ENCODE data around the gene POPDC2. TPM values are rescaled to one million over a fixed set of nuclear protein-coding genes. Genes with fewer than 3 reads are reported as not detected.

The POPDC2 gene
- total and polyA plus RNA-seq, 10 of the 15 experiments (the other 5 are each of a cell fraction or from before 2014, with no cell fraction given), result 1.8 to 12.7 (median 3.5) TPM

DNA sequence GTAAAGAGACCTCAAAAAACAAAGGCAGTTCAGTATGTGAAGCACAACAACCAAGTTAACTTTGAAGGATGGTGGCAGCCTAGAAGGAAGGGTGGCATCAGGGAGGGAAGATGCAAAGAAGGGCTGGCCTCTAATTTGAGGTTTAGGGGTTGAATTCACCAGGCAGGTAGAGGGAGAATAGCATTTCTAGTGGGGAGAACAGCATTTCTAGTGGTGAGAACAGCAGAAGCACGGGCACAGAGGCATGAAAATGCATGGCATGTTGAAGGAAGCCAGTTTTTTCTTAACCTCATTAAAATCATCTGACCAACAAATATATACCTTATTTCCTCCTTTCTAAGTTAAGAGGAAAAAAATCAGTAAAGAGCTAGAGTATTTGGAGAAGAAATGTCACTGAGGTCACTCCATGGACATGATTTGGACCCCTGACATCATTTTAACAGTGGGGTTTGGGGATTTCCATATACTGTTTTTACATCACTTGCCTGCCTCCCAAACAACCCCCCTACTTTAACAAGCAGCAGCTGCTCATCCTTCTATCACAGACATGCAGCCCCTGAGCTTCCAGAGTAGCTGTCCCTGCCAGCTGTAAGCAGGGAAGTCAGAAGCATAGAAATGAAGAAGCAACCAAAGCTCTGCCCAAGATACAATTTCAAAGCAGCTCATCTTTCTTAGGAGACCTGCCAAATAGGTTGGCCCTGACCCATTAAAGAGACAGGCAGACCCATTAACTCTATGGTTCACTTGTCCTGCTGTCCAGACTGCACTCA, 2.4 kb upstream of the POPDC2 start:
- DNase-seq (ENCODE audit: low read depth, low spot score) (no peak), ATAC-seq (peak; percentile 45), FAIRE-seq (no peak)
- ChIA-PET POLR2A (interaction anchor here (0.7 to 4.3 kb wide), 9 partner anchors 10 to 164 kb away, joined by 3 to 25 read pairs (median 5); partner anchors contain the start of genes COX17 and TIMMDC1), CTCF (interaction anchor here (0.7 to 9.5 kb wide), 12 partner anchors 10 to 112 kb away, joined by 3 to 71 read pairs (median 4); partner anchors contain the start of genes COX17 and PLA1A), SMC1A (ENCODE audit: uncharacterized antibody, unreplicated experiment) (interaction anchor here (0.6 to 8.0 kb wide), 21 partner anchors 10 to 778 kb away, joined by 3 to 100 read pairs (median 6); partner anchors contain the start of genes CD80, COX17 and TMEM39A), RAD21 (ENCODE audit: unreplicated experiment) (interaction anchor here (0.5 to 5.4 kb wide), 18 partner anchors 9 to 310 kb away, joined by 3 to 52 read pairs (median 4); partner anchors contain the start of gene COX17)
- Histone ChIP-seq H4K20me1 (ENCODE audit: control insufficient read depth, insufficient read depth) (no peaks in the 10 kb centered on the region), H3K36me3 (ENCODE audit: control insufficient read depth in 2 of 2, insufficient read depth in 2 of 2, low read length in 1 of 2) (peaks cover 0 to 7% of the 10 kb centered on the region in 2 experiments; a peak in 1 of 4 replicates), H3K27ac (ENCODE audit: control insufficient read depth, insufficient read depth) (peak overlapping the region; percentile 38), H3K4me3 (no peak overlapping the region), H3K79me2 (ENCODE audit: control insufficient read depth, insufficient read depth, low read length) (no peaks in the 10 kb centered on the region), H2AFZ (ENCODE audit: control insufficient read depth, low read depth, low read length) (no peak overlapping the region), H3K4me1 (ENCODE audit: control insufficient read depth, insufficient read depth, low read length) (peaks cover 30% of the 10 kb centered on the region), H3K4me2 (ENCODE audit: control insufficient read depth, insufficient read depth) (no peak overlapping the region), H3K9ac (ENCODE audit: control insufficient read depth, insufficient read depth, low read length) (no peak overlapping the region), H3K27me3 (replicated peaks in 1 of 2; ENCODE audit: control insufficient read depth in 2 of 2, insufficient read depth in 2 of 2, low read length in 1 of 2) (no peaks in the 10 kb centered on the region), H3K9me3 (replicated peaks; ENCODE audit: control insufficient read depth, insufficient read depth, low read length) (no peaks in the 10 kb centered on the region; the same call in 2 of the 3 replicates)
- TF ChIP-seq IKZF2 (IDR thresholded peaks at IDR 0.05) (0 out of 4 replicates have a peak, but pooled peaks of 1 of the 2 experiments have one; percentile 12), SUPT20H (IDR thresholded peaks at IDR 0.05; ENCODE audit: borderline replicate concordance, control insufficient read depth, low read depth, low read length) (no peak), ESRRA (IDR thresholded peaks at IDR 0.05; ENCODE audit: low read length) (no peak), ATF7 (IDR thresholded peaks at IDR 0.05; ENCODE audit: low read depth) (peak; percentile 29; the same call in 1 of the 2 replicates), ZNF384 (IDR thresholded peaks at IDR 0.05; ENCODE audit: borderline replicate concordance, low read depth, low read length) (no peak), CREB1 (IDR thresholded peaks at IDR 0.05; ENCODE audit: low read depth) (peak; percentile 88), CREM (IDR thresholded peaks at IDR 0.05; ENCODE audit: low read depth) (peak; percentile 61; the same call in 1 of the 2 replicates), RUNX3 (IDR thresholded peaks at IDR 0.05; ENCODE audit: low read length) (0 out of 2 replicates have a peak, but pooled peaks have one; percentile 22), TCF12 (IDR thresholded peaks at IDR 0.05; ENCODE audit: low read depth, low read length) (0 out of 2 replicates have a peak, but pooled peaks have one; percentile 27), IKZF1 (conservative IDR thresholded peaks at IDR 0.05) (0 out of 2 replicates have a peak, but pooled peaks have one; percentile 28)
- TF ChIP-seq, protein P1, sequence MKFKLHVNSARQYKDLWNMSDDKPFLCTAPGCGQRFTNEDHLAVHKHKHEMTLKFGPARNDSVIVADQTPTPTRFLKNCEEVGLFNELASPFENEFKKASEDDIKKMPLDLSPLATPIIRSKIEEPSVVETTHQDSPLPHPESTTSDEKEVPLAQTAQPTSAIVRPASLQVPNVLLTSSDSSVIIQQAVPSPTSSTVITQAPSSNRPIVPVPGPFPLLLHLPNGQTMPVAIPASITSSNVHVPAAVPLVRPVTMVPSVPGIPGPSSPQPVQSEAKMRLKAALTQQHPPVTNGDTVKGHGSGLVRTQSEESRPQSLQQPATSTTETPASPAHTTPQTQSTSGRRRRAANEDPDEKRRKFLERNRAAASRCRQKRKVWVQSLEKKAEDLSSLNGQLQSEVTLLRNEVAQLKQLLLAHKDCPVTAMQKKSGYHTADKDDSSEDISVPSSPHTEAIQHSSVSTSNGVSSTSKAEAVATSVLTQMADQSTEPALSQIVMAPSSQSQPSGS (IDR thresholded peaks at IDR 0.05; ENCODE audit: low read length), result 0 out of 2 replicates have a peak, but pooled peaks have one; percentile 35
- TF ChIP-seq, protein P2, sequence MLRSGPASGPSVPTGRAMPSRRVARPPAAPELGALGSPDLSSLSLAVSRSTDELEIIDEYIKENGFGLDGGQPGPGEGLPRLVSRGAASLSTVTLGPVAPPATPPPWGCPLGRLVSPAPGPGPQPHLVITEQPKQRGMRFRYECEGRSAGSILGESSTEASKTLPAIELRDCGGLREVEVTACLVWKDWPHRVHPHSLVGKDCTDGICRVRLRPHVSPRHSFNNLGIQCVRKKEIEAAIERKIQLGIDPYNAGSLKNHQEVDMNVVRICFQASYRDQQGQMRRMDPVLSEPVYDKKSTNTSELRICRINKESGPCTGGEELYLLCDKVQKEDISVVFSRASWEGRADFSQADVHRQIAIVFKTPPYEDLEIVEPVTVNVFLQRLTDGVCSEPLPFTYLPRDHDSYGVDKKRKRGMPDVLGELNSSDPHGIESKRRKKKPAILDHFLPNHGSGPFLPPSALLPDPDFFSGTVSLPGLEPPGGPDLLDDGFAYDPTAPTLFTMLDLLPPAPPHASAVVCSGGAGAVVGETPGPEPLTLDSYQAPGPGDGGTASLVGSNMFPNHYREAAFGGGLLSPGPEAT (IDR thresholded peaks at IDR 0.05; ENCODE audit: low read depth), result no peak
- in situ Hi-C loops (cut with MboI) (no loop called here), intact Hi-C loops (cut with micrococcal nuclease; ENCODE audit: unreplicated experiment) (loop anchor here (2.0 kb wide), 1 partner anchor 24 kb away; no protein-coding TSS in a partner anchor)
- BruUV-seq (replicated peaks), result no TSS peak
- 26% methylated on average over 1 of the region's 1 CpG for WGBS (ENCODE audit: insufficient coverage, insufficient replicate concordance, low lambda C conversion rate, missing lambda C conversion rate)
